ENCODE measurements around the gene SCYGR5.
"Not testable (repeated sequence)": the region's sequence is repeated elsewhere in the genome, so short reads cannot be mapped to it uniquely, and the experiment has no call there.

SCYGR5 gene

GRCh38 chr2:227666631-227667170 lies at the start of gene SCYGR5:
Gene SCYGR5, plus strand, starts transcription at chr2:227666804. Its CDS starts 0 bp downstream, at chr2:227666804.
- not testable (repeated sequence) for FAIRE-seq

- FAIRE-seq = no peak
These were observed 49.0 kb upstream of the SCYGR5 start, which contains the start of gene SCYGR4 for GRCh38 chr2:227617316-227618230. Gene SCYGR4, plus strand, starts transcription at chr2:227617498. Its CDS starts 0 bp downstream, at chr2:227617498.

DNA sequence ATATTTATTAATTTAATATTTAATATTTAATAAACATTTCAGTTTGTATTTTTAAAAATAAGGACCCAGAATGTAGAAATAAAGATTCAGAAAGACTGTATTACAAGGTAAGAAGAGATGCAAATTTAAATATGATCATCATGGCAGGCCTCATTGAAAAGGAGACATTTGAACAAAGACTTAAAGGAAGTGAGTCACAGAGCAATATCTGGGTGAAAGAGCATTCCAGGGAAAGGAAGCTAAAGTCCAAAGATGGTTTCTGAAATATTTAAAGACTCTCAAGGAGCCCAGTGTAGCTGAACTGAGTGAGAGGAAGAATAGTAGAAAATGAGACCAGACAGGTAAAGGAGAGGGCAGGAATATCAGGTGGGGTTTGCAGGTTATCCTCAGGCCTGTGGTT lies 43.4 kb upstream of the SCYGR5 start:
- FAIRE-seq = no peak

DNA sequence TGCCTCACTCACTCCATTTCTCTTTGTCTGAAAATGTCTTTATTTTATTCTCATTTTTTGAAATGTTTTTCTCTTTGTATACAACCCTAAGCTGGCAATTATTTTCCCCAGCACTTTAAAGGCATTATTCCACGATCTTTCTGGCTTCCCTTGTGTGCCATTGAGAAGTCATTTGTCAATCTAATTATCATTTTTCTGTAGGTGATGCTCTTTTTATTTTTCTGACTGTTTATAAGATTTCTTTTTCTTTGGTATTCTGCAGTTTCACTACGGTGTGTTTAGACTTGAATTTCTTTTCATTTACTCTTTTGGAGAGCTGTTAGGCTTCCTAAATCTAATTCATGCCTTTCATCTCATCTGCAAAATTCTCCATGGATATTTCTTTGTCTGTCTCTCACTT lies 41.2 kb upstream of the SCYGR5 start:
- no peak for FAIRE-seq

- no peak for FAIRE-seq
These were observed 39.9 kb upstream of the SCYGR5 start for GRCh38 chr2:227626580-227627151.

DNA sequence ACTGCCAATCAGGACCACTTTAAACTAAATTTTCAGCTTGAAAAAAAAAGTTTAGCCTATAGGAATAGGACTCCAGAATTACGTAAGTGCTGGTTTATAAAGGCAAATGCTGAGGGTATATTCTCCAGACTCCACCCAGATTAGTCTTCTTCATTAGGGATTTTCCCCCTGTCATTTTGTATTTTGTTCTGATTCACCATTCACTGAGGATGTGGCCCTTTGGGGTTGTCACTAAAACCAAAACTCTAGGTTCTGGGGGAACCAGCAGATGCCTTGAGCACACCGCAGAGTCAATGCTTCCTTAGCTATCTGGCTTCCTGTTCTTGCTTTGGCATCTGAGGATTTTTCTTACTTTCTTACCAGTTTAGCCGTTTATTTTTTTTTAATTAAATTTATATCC lies 38.8 kb upstream of the SCYGR5 start:
- FAIRE-seq = no peak

GRCh38 chr2:227629435-227629834 lies 37.2 kb upstream of the SCYGR5 start:
- FAIRE-seq = no peak

DNA sequence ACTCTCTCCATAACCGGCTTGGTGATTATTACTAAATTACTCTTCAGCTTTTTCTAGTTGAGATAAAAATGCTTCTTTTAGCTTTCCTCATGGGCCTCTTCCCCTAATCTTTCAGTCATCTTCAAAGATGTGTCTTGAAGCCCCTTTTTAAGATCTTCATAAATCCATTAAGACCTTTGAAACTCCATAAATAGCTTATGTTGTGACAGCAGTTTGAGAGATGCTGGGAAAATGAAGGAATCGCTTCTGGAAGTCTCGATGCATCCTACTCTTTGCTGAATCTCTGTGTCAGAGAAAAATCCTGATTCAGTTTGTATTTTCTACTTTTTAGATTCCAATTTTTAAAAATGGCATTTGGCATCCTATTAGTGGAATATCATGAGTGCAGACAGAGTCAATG lies 36.3 kb upstream of the SCYGR5 start:
- FAIRE-seq = no peak

- no peak for FAIRE-seq
These were observed 33.8 kb upstream of the SCYGR5 start for GRCh38 chr2:227632827-227633226.

GRCh38 chr2:227634201-227634600 lies 32.4 kb upstream of the SCYGR5 start:
- no peak for FAIRE-seq

DNA sequence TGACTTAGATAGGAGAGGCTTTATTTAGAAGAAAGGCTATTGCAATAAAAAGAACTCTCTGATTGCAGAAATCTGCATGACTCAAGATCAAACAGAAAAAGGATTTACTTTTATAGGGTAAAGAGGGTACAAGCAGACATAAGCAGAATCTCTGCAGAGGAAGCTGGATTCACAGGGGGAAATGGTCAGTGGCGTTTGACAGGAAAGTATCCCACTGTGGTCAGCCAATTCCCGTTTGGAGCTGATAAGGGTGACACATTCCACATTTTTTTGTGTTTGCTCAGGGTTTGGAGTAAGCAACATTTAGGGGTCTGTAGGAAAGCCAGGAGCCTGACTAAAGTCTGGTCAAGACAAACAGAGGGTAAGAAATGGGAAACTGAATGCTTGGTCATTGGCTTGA lies 23.9 kb upstream of the SCYGR5 start:
- FAIRE-seq = no peak

- no peak for FAIRE-seq
These were observed 22.5 kb upstream of the SCYGR5 start for GRCh38 chr2:227643990-227644551.

GRCh38 chr2:227653419-227653818 lies 13.2 kb upstream of the SCYGR5 start:
- no peak for FAIRE-seq

DNA sequence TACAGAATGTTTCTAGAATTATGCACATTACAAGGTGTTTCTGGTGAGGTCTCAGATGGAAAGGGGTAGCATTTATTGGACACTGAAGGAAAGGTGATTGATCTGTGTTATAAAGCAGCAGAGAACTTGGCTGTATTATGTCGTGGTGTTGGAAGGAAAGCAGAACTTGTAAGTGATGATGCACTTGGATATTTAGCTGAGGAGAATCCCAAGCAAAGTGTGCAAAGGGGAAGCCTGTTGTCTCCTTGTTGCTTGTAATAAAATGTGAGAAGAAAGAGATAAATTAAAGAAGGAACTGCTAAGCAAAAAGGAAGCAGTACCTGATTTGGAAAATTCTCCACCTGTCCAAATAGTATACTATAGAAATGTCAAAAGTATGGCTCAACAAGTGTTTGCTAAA lies 12.2 kb upstream of the SCYGR5 start:
- no peak for FAIRE-seq

DNA sequence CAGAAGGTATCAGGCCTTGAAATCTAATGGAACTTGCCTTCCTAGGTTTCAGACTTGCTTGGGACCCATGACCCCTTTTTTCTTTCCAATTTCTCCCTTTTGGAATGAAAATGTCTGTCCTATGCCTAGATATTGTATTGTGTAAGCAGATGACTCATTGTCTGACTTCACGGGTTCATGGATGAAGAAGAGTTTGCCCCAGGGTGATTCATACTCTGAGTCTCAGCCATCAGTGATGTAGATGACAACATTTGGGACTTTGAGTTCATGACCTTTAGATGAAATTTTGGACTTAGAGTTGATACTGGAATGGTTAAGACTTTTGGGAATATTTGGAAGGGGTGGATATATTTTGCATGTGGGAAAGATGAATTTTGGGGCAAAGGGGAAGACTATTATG lies 11.2 kb upstream of the SCYGR5 start:
- no peak for FAIRE-seq

GRCh38 chr2:227657199-227657845 lies 9.3 kb upstream of the SCYGR5 start:
- no peak for FAIRE-seq

GRCh38 chr2:227661025-227661649 lies 5.5 kb upstream of the SCYGR5 start:
- FAIRE-seq = no peak

DNA sequence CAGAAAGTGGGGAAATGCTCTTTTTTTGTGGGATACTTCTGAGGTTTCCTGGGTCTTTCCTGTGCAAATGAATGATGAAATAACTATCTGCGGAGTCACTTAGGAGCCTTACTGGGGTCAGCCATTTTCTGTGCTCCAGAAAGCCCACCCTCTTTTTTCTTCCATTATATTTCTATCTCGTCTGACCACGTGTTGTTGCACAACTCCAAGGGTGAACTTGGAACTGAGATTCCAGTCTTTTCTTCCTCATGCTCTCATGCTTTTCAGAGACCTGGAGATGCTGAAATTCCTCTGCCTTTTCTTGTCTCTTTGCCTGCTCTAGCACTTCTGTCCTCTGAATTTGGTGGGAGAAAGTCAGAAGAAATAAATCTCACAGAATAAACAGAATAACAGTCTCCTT lies 4.8 kb upstream of the SCYGR5 start:
- FAIRE-seq = no peak

GRCh38 chr2:227665189-227665940 lies 1.2 kb upstream of the SCYGR5 start:
- no peak for FAIRE-seq

DNA sequence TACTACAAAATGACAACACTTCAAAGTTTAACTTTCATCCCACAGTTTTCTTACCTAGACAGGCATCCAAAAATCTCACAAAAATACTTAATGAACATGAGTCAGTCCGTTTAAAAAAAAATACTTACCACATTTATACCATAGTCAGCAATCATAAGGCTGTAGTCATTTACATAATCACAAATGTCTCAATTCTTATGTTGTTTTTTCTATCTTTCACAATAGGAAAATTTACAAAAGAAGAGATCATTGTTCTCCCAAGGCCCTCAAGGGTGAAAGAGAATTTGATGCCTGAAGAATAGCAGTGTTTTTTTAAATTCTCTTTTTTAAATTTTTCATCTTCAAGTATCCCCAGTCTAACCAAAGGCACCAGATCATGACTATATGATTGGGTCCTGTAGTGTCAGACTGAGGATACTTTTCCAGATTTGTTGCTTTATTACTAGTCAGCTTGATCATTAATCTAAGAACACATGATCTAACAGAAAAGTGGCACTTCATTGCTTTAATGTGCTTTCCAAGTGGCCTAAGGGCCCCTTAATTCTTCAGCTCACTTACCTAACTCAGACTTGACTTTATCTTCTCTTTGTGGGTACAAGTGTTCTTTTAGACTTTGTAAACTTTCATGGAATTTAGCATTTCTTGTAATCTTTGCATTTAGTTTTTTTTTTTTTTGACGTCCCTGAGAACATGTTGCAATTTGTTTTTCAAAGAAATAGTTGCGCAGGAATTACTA lies 4.7 kb downstream of the SCYGR5 start:
- FAIRE-seq = no peak

- not testable (repeated sequence) for FAIRE-seq
These were observed 7.0 kb downstream of the SCYGR5 start for GRCh38 chr2:227673620-227674019.

Measured in A204.1 (cell line).